LNCAP (cell line): ENCODE measurements around the gene SEPTIN8.

ENCODE experiments used
- TF ChIP-seq, protein P1 (sequence below): fragments of 450-650 bp; IDR thresholded peaks from 2 replicates; pipeline ENCODE4 v1.5.1; 2017; ENCODE audit warnings: mild to moderate bottlenecking

SEPTIN8 gene

DNA sequence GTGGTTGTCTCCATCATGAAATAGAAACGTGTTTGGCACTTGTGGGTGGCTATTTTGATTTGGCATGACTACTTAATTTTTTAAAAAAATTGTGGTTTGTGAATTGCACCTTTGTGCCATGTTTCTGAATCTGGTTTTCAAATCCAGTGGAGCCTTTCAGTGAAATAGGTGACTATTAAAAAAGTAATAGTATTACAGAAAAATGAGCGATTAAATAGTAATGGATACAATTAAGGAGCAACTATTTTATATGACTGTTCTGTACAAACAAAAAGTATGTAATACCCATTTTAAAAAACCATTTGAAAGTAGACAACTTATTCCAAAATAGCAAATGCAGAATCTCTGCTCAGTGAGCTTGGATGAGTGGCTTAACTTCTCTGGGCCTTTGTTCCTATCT lies 39.0 kb upstream of the SEPTIN8 start:
- TF ChIP-seq, protein P1, sequence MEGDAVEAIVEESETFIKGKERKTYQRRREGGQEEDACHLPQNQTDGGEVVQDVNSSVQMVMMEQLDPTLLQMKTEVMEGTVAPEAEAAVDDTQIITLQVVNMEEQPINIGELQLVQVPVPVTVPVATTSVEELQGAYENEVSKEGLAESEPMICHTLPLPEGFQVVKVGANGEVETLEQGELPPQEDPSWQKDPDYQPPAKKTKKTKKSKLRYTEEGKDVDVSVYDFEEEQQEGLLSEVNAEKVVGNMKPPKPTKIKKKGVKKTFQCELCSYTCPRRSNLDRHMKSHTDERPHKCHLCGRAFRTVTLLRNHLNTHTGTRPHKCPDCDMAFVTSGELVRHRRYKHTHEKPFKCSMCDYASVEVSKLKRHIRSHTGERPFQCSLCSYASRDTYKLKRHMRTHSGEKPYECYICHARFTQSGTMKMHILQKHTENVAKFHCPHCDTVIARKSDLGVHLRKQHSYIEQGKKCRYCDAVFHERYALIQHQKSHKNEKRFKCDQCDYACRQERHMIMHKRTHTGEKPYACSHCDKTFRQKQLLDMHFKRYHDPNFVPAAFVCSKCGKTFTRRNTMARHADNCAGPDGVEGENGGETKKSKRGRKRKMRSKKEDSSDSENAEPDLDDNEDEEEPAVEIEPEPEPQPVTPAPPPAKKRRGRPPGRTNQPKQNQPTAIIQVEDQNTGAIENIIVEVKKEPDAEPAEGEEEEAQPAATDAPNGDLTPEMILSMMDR: no peak

DNA sequence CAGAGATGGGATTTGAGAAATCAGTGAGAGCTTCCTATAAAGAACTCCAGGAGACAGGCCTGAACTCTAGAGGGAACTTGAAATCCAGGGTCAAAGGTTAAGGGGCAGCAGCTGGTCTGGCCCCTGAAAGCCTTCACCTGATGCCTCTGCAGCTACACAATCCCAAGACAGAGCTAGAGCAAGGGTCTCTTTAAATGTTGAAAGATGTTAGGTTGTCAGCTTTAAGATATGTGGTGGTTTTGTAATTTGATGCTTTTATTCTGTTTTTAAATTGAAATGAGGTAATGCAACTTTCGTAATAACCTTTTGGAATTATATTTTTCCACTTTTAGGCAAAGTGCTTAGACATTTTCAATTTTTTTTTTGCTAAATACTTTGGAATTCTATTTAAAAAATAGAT lies 38.4 kb upstream of the SEPTIN8 start:
- TF ChIP-seq, protein P1: no peak

DNA sequence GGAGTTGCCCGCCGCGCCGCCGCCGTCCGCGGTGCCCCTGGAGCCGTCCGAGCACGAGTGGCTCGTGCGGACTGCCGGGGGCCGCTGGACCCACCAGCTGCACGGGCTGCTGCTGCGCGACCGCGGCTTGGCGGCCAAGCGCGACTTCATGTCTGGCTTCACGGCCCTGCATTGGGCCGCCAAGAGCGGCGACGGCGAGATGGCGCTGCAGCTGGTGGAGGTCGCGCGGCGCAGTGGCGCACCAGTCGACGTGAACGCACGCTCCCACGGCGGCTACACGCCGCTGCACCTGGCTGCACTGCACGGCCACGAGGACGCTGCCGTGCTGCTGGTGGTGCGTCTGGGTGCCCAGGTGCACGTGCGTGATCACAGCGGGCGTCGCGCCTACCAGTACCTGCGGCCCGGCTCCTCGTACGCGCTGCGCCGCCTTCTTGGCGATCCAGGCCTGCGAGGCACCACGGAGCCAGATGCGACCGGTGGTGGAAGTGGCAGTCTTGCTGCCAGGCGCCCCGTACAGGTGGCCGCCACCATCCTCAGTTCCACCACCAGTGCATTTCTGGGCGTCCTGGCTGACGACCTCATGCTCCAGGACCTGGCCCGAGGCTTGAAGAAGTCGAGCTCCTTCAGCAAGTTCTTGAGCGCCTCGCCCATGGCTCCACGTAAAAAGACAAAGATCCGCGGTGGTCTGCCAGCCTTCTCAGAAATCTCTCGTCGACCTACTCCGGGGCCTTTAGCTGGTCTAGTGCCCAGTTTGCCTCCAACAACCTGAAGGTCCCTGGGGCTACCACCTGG lies 37.7 kb upstream of the SEPTIN8 start:
- TF ChIP-seq, protein P1: no peak

DNA sequence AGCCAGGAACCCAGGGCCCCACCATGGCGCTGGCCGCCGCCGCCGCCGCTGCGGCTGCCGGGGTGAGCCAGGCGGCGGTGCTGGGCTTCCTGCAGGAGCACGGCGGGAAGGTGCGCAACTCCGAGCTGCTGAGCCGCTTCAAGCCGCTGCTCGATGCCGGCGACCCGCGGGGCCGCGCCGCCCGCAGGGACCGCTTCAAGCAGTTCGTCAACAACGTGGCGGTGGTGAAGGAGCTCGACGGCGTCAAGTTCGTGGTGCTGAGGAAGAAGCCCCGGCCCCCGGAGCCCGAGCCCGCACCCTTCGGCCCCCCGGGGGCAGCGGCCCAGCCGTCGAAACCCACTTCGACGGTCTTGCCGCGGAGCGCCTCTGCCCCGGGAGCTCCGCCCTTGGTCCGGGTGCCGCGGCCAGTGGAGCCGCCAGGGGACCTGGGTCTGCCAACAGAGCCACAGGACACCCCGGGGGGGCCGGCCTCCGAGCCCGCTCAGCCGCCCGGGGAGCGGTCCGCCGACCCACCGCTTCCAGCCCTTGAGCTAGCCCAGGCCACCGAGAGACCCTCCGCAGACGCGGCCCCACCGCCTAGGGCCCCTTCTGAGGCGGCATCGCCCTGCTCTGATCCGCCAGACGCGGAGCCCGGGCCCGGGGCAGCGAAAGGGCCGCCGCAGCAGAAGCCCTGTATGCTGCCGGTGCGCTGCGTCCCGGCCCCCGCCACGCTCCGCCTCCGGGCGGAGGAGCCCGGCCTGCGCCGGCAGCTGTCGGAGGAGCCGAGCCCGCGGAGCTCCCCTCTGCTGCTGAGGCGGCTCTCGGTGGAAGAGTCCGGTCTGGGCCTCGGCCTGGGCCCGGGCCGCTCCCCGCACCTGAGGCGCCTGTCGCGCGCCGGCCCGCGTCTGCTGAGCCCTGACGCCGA lies 36.8 kb upstream of the SEPTIN8 start:
- TF ChIP-seq, protein P1: no peak

DNA sequence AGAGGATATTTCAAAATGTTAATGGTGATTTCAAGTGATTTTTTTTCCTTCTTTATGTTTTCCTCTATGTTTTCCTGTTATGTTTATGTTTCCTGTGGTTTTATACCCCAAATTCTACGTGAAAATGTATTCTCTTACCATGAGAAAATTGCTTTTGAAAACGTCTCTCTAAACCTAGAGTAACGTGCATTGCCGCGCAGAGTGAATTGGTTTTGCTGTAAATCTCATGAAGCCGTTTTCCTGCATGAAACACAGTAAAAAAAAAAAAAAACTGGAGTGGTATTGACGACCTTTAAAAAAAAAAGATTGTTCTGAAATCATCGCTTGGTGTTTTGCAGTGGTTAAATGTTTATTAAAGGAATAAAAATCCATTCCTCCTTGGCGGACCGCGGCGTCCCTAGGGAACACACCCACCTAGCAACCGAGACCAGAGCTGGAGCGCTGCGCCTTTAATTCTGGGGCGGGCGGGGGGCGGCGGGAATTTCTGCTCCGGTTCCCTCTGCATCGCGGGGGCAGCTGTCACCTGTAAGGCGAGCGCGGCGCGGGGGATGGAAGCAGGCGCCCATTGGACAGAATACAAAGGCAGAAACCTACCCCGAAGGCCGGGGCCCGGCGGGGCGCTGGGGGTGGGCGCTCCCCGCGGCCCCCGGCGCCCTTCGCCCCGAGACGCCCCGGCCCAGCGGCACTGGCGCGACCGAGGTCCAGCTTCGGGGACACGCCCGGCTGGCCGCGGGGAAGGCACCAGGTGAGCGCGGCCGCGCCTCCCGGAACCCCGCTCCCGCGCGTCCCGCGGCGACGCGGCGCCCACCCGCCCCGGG lies 36.0 kb upstream of the SEPTIN8 start, which contains the start of gene SOWAHA:
SOWAHA (plus strand) TSS at position 522 of the 818 bp plus-strand sequence. CDS start 320 bp downstream, outside the sequence.
- TF ChIP-seq, protein P1: no peak

DNA sequence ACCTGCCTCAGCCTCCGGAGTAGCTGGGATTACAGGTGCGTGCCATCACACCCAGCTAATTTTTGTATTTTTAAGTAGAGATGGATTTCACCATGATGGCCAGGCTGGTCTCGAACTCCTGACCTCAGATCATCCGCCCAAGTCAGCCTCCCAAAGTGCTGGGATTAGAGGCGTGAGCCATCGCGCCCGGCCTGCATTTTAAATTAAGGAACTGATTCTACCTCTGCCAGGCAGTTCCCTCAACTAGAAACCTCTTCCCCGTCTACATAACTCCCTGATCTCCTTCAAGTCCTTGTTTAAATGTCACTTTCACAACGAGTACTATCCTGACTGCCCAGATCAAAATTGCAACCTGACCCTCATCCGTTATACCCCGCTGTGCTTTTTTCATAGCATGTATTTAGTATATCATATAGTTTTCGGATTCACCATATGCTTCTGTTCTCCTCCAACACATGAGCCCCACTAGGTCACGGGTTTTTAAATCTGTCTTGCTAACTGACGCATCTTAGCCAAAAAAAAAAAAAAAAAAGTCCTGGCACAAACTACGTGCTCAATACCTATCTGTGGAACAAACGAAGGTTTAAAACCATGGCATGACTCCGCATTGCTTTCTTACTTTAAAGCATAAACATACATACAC lies 35.2 kb upstream of the SEPTIN8 start:
- TF ChIP-seq, protein P1: no peak

DNA sequence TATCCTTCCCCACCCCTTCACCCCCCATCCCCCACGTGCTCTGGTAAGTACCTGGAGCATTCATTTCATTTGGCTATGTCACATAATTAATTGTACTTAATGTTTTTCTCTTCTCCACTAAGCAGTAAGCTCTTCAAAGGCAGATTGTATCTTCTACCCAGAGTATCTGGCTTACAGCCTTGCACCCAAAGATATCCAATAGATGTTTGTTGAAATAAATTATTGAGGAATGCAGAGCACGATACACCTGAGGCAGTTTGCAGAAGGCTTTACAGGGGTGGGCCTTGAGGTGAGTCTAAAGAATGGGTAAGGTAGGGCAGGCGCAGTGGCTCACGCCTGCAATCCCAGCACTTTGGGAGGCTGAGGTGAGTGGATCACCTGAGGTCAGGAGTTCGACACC lies 33.6 kb upstream of the SEPTIN8 start:
- TF ChIP-seq, protein P1: no peak
